Measurements from ENCODE around the gene ETFA.

Gene ETFA

DNA sequence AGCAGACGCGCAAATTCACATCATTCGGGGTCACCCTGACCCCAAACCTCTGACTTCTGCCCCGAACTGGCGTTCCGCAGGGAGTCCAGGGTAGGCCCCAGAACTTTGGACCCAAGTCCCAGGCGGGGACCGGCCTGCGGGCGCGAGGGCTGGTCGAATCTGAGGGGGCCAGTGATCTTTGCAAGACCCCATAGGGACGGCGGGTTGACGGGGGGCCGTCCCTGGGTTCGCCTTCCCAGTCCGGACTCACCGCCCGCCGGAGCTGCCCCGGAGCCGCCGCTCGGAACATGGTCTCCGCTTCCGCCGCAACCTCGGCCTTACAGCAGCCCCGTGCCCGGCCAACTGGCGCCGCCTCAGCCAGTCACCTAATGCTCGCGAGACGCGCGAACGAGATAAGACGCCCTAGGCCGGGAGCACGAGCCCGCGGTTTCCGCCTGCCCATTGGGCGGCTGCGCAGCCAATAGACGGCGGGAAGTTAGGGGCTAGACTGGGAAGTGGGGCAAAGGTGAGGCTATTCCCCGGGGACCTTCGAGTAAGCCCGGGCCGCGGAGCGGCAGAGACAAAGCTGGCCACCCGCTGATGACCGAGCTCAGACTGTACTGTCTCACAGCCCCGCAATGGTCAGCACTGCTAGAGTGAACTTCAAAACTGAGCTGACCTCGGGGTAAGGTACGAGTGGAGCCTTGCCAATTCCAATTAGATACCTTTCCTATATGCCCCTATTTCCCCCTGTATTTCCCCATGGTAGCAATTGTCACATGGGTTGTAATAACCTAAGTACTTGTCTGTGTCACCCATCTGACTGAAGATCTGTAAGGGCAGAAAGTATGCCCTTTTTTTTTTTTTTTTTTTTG lies at the start of gene ETFA:
ETFA (minus strand) TSS at position 370 of the 854 bp plus-strand sequence; CDS start at position 289, 81 bp downstream.
- Histone ChIP-seq H3K36me3 (ENCODE audit: control insufficient read depth, insufficient read depth, low read length) (no peaks in the 10 kb centered on the region), H3K9ac (ENCODE audit: low read depth, low read length) (peak within 1 kb of the TSS; percentile 73), H3K4me1 (ENCODE audit: control insufficient read depth, insufficient read depth, low read length) (peaks cover 12% of the 10 kb centered on the region), H3K9me3 (ENCODE audit: control insufficient read depth, insufficient read depth, low read length) (no peaks in the 10 kb centered on the region), H3K4me3 (ENCODE audit: low read depth, low read length) (peak within 1 kb of the TSS; percentile 80), H3K27me3 (ENCODE audit: control insufficient read depth, insufficient read depth, low read length) (peaks cover 11% of the 10 kb centered on the region)

DNA sequence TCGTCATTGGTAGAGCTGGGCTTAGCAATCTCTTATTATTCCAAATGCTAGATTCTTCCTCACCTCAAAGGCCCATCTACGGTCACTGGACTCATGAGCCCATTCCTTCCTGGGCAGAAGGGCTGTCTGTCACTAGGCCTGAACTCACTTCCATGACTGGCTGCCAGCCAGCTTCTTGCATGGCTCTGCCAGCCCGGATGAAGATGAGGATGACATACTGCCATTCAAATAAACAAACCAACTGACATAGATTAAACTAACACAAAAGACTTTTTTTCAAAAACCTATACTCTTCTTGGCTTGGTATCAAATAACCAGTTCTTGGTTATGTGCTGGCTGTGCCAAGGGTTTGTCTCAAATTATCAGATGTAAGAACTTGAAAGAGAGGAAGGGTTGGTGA lies 49.1 kb upstream of the ETFA start:
- no peak overlapping the region for H3K4me3 ChIP-seq (ENCODE audit: low read depth, low read length)
- no peaks in the 10 kb centered on the region for H3K9me3 ChIP-seq (ENCODE audit: control insufficient read depth, insufficient read depth, low read length)
- no peaks in the 10 kb centered on the region for H3K36me3 ChIP-seq (ENCODE audit: control insufficient read depth, insufficient read depth, low read length)
- H3K27me3 ChIP-seq (ENCODE audit: control insufficient read depth, insufficient read depth, low read length), result no peaks in the 10 kb centered on the region
- no peak overlapping the region for H3K9ac ChIP-seq (ENCODE audit: low read depth, low read length)
- no peaks in the 10 kb centered on the region for H3K4me1 ChIP-seq (ENCODE audit: control insufficient read depth, insufficient read depth, low read length)

DNA sequence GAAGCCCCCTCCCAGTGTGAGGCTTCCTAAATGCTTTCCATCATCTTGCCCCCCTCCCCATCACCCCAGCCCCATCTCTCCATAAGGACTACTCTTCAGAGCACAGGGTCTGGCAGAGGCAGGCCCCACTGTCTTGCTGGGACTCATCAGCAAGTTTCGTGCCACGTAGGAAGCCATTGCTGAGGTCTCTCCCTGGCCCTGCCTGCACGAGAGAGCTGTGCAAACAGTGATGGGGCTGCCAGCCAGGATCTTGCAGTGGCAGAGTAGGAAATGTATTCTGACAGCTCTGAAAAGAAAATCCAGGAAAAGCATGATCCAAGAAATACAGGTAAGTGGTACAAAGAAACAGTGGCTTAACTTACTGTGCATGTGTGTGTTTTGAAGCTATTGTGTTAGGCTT lies 47.9 kb upstream of the ETFA start:
- Histone ChIP-seq H3K9ac (ENCODE audit: low read depth, low read length) (no peak overlapping the region), H3K36me3 (ENCODE audit: control insufficient read depth, insufficient read depth, low read length) (no peaks in the 10 kb centered on the region), H3K4me1 (ENCODE audit: control insufficient read depth, insufficient read depth, low read length) (no peaks in the 10 kb centered on the region), H3K4me3 (ENCODE audit: low read depth, low read length) (no peak overlapping the region), H3K27me3 (ENCODE audit: control insufficient read depth, insufficient read depth, low read length) (no peaks in the 10 kb centered on the region), H3K9me3 (ENCODE audit: control insufficient read depth, insufficient read depth, low read length) (no peaks in the 10 kb centered on the region)

DNA sequence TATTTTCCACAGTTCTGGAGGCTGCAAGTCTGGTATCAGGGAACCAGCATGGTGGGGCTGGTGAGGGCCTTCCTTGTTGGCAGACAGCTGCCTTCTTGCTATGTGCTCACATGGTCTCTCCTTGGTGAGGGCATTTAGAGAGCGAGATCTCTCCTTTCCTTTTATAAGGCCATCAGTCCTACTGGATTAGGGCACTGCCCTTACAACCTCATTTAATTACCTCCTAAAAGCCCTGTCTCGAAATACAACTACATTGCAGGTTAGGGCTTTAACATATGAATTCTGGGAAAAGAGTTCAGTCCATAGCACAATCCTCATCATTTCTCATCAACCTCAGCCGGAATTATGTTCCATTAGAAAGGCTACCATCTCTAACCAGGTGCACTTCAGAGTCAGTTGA lies 47.2 kb upstream of the ETFA start:
- H3K4me3 ChIP-seq (ENCODE audit: low read depth, low read length), result no peak overlapping the region
- no peaks in the 10 kb centered on the region for H3K27me3 ChIP-seq (ENCODE audit: control insufficient read depth, insufficient read depth, low read length)
- H3K9me3 ChIP-seq (ENCODE audit: control insufficient read depth, insufficient read depth, low read length), result no peaks in the 10 kb centered on the region

DNA sequence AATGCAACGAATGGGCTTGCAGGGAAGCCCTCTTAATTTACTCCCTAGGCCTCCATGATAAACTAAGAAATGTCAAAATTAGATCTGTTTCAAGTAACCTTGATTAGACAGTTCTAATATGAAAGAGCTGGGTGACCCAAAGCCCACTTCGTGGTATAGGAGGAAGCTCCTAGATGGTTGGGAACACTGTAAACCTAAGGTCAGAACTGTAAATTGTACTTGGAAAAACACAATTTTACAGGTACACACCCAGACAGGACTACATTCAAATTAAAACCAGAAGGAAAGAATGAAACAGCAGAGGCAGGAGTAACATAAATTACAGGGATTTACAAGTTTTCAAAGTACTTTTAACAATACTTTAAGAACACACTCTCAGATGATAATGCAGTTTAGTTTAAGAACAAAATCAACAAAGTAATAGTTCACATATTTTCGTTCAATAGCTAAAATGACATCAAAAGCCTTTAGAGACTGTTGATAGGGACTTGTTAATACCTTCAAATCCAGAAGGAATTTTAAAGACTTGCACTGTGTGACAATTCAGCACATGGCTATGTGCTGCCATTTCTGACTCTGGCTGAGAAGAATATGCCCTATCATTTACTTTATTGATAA lies 43.7 kb upstream of the ETFA start:
- no peaks in the 10 kb centered on the region for H3K9me3 ChIP-seq (ENCODE audit: control insufficient read depth, insufficient read depth, low read length)
- no peaks in the 10 kb centered on the region for H3K36me3 ChIP-seq (ENCODE audit: control insufficient read depth, insufficient read depth, low read length)
- no peak overlapping the region for H3K9ac ChIP-seq (ENCODE audit: low read depth, low read length)
- peaks cover 8% of the 10 kb centered on the region for H3K27me3 ChIP-seq (ENCODE audit: control insufficient read depth, insufficient read depth, low read length)
- no peaks in the 10 kb centered on the region for H3K4me1 ChIP-seq (ENCODE audit: control insufficient read depth, insufficient read depth, low read length)
- H3K4me3 ChIP-seq (ENCODE audit: low read depth, low read length), result no peak overlapping the region

More for the DNA sequence above, 47.2 kb upstream of the ETFA start:
- Histone ChIP-seq H3K4me1 (ENCODE audit: control insufficient read depth, insufficient read depth, low read length) (no peaks in the 10 kb centered on the region), H3K9ac (ENCODE audit: low read depth, low read length) (no peak overlapping the region), H3K36me3 (ENCODE audit: control insufficient read depth, insufficient read depth, low read length) (no peaks in the 10 kb centered on the region)

DNA sequence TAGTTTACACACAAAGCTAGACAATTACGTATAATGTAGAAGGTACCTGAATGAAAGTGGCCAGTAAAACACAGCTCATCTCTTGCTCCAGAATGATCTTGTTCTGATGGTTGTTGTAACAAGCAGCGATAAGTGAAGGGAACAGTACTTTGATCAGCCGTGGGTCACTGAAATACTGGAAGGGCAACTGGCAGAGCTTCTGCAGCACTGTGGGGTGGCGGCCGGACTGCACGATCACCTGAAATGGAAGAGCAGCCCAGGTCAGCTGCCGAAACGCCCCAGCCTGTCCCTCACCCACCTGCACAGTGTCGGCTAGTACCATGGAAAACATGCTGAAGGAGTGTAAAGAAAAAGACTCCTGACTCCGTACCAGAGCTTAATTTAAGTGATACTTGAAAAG lies 42.6 kb upstream of the ETFA start:
- H3K9me3 ChIP-seq (ENCODE audit: control insufficient read depth, insufficient read depth, low read length), result no peaks in the 10 kb centered on the region
- H3K4me1 ChIP-seq (ENCODE audit: control insufficient read depth, insufficient read depth, low read length), result no peaks in the 10 kb centered on the region
- H3K36me3 ChIP-seq (ENCODE audit: control insufficient read depth, insufficient read depth, low read length), result no peaks in the 10 kb centered on the region
- H3K27me3 ChIP-seq (ENCODE audit: control insufficient read depth, insufficient read depth, low read length), result peaks cover 18% of the 10 kb centered on the region
- H3K4me3 ChIP-seq (ENCODE audit: low read depth, low read length), result no peak overlapping the region
- no peak overlapping the region for H3K9ac ChIP-seq (ENCODE audit: low read depth, low read length)

DNA sequence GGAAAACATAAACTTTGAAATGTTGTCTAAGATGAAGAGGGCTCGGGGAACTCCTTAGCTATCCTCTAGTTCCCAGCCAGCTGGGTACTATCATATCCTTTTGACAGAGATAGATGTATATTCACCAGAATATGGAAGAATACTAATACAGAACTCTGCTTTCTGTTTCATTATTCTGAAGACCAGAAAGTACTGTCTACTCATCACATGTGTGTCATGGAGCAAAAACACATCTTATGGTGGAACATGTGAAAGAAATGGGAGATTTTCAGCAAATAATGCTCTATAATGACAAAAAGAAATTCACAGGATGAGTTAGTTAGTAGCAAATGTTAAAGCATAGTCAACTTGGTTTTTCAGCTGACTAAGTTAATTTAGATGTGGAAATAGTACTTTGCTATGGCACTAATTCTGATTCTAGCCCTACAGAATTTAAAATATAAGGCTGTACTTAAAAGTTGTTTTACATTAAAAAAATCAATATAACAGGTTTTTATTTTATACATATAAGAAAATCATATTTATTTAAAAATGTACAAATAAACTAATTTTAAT lies 41.8 kb upstream of the ETFA start:
- H3K36me3 ChIP-seq (ENCODE audit: control insufficient read depth, insufficient read depth, low read length), result no peaks in the 10 kb centered on the region
- no peaks in the 10 kb centered on the region for H3K9me3 ChIP-seq (ENCODE audit: control insufficient read depth, insufficient read depth, low read length)
- no peak overlapping the region for H3K9ac ChIP-seq (ENCODE audit: low read depth, low read length)
- H3K4me1 ChIP-seq (ENCODE audit: control insufficient read depth, insufficient read depth, low read length), result no peaks in the 10 kb centered on the region
- H3K27me3 ChIP-seq (ENCODE audit: control insufficient read depth, insufficient read depth, low read length), result peaks cover 26% of the 10 kb centered on the region
- no peak overlapping the region for H3K4me3 ChIP-seq (ENCODE audit: low read depth, low read length)

DNA sequence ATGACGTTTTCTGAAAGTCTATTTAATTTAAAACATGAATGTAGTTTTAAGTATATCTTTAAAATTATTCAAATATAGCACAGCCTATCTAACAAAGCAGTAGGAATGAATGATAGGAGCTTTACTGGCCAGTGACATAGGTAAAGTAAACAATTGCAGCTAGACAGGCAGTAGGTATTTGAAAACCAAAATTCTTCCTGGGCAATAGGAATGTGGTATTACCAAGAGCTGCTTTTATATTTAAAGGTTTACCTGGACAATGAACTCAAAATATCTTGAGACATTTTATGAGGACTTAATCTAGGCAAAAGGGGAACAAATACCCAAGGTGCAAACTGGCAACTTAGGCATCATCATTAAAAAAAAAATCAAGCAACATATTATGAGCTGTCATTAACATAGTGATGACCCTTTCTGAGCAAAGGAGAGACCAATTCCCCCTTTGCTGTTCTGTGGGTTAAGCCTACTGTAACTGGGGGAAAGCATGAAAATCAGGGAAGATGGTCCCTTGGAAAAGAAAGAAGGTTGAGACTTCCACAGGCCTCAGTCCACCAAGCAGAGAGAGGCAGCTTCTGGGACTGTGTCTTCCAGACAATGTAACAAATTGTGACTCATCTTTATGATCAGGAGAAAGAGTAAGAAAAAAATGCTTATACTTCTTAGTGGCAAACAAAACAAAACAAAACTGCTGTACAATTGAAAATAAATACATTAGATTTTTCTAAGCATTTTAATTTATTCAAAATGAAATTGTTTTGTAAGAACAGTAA lies 38.2 kb upstream of the ETFA start:
- H3K9ac ChIP-seq (ENCODE audit: low read depth, low read length), result no peak overlapping the region
- H3K36me3 ChIP-seq (ENCODE audit: control insufficient read depth, insufficient read depth, low read length), result no peaks in the 10 kb centered on the region
- H3K27me3 ChIP-seq (ENCODE audit: control insufficient read depth, insufficient read depth, low read length), result peaks cover 61% of the 10 kb centered on the region
- H3K4me3 ChIP-seq (ENCODE audit: low read depth, low read length), result no peak overlapping the region
- H3K4me1 ChIP-seq (ENCODE audit: control insufficient read depth, insufficient read depth, low read length), result peaks cover 7% of the 10 kb centered on the region
- no peaks in the 10 kb centered on the region for H3K9me3 ChIP-seq (ENCODE audit: control insufficient read depth, insufficient read depth, low read length)

DNA sequence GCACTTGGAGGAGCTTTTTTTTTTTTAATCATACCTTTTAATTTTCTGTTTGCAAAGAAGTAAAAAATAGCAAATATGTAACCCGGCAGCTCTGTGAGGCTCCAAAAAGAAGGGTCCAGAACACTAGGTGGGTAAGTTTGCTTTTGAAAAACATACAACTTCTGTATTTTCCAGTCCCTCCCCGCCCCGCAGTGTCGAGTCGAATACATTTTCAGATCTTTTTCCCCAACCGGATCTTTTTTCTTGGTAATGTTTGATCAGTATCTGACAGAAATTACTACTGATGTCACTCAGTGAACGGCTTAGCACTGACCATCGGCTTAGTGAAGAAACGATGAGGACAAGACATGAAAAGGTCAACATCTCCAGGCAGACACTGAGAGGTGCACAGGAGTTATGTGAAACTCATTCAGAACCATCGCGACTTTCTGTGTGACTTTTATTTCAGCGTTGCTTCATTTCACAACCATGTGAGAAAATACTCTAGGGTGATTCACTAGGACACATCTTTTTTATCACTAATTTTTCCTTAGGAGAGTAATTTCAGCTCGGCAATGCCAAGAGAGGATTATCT lies 36.3 kb upstream of the ETFA start:
- Histone ChIP-seq H3K27me3 (ENCODE audit: control insufficient read depth, insufficient read depth, low read length) (peaks cover 80% of the 10 kb centered on the region), H3K4me3 (ENCODE audit: low read depth, low read length) (peak overlapping the region; percentile 58), H3K9me3 (ENCODE audit: control insufficient read depth, insufficient read depth, low read length) (no peaks in the 10 kb centered on the region), H3K36me3 (ENCODE audit: control insufficient read depth, insufficient read depth, low read length) (no peaks in the 10 kb centered on the region), H3K4me1 (ENCODE audit: control insufficient read depth, insufficient read depth, low read length) (peaks cover 7% of the 10 kb centered on the region), H3K9ac (ENCODE audit: low read depth, low read length) (no peak overlapping the region)

DNA sequence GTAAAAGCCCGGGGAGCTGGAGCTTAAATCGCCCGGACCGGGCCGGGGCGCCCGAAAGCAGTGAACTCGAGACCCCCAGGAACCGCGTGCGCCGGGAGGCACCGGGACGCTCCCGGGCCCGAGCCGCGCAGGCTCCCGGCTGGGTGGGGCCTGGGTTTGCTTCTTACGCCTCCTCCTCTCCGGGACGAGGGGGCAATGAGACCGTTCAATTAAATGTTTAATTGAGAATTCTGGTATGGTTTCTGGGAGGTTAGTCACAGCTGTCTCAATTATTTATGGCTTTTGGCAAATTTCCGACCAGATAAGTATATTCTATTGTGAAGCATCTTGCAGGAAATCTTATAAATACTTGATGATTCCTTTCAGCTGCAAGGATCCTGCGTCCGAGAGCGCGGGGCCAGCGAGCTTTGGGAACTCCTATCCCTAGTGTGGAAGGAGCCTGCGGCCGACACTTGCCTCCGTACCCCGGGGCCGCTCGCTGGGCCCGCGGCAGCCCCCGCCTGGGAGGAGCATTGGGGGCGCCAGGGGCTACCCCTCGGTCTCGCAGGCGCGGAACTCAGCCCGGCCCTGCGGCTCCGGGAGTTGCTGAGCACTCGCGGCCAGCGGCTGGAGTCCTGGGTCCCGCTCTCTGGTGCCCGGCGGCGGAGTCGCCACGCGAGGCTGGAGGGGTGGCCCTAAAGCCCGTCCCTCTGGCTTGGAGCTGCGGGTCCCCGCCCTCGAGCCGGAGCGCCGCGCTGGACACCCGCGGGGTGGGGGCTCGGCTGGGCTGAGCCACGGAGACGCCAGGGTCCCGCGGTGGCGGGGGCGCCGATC lies 35.6 kb upstream of the ETFA start:
- Histone ChIP-seq H3K9ac (ENCODE audit: low read depth, low read length) (no peak overlapping the region), H3K9me3 (ENCODE audit: control insufficient read depth, insufficient read depth, low read length) (no peaks in the 10 kb centered on the region), H3K4me3 (ENCODE audit: low read depth, low read length) (peak overlapping the region; percentile 58), H3K36me3 (ENCODE audit: control insufficient read depth, insufficient read depth, low read length) (no peaks in the 10 kb centered on the region), H3K27me3 (ENCODE audit: control insufficient read depth, insufficient read depth, low read length) (peaks cover 86% of the 10 kb centered on the region), H3K4me1 (ENCODE audit: control insufficient read depth, insufficient read depth, low read length) (peaks cover 7% of the 10 kb centered on the region)
